ENCODE results near the gene SERPINA10. TPM values are rescaled to one million over a fixed set of nuclear protein-coding genes. Genes with fewer than 3 reads are reported as not detected.

The SERPINA10 gene
- total RNA-seq, 1 experiment from 2014 or later = 7.3 TPM

DNA sequence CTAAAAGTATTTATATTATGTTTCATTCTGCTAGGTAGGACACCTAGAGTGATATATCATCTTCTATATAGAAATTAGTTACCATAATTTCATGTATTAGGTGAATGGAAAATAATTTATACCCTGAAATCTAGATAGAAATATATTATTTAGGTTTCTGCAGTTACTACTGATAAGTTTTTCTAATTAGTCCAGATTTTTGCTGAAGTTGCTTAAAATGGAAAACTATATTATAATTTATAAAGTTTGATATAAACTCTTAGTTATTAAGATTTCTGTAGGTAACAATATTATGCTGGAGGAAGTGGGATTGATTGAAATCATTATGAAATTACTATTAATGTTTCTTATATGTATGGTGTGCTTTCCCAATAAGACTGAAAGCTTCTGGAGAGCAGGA, 56.0 kb downstream of the SERPINA10 start:
- Mint-ChIP-seq H3K4me1 (ENCODE audit: low read depth, unreplicated experiment) (no peaks in the 10 kb centered on the region), H3K36me3 (ENCODE audit: insufficient read depth, unreplicated experiment) (no peaks in the 10 kb centered on the region), H3K4me3 (ENCODE audit: unreplicated experiment) (no peak overlapping the region), H3K27me3 (ENCODE audit: insufficient read depth, unreplicated experiment) (no peaks in the 10 kb centered on the region), H3K9me3 (ENCODE audit: unreplicated experiment) (no peaks in the 10 kb centered on the region), H3K27ac (ENCODE audit: unreplicated experiment) (no peak overlapping the region)
- Histone ChIP-seq H3K4me3 (ENCODE audit: low read depth, low read length) (no peak overlapping the region), H3K36me3 (ENCODE audit: control insufficient read depth, insufficient read depth, low read length) (no peaks in the 10 kb centered on the region), H3K27me3 (replicated peaks; ENCODE audit: control insufficient read depth, insufficient read depth, low read length) (no peaks in the 10 kb centered on the region), H3K4me1 (no peaks in the 10 kb centered on the region), H3K9me3 (no peaks in the 10 kb centered on the region)
- ChIA-PET CTCF (no interaction called here), POLR2A (no interaction called here)
- no peak for DNase-seq
- TF ChIP-seq, protein P1, sequence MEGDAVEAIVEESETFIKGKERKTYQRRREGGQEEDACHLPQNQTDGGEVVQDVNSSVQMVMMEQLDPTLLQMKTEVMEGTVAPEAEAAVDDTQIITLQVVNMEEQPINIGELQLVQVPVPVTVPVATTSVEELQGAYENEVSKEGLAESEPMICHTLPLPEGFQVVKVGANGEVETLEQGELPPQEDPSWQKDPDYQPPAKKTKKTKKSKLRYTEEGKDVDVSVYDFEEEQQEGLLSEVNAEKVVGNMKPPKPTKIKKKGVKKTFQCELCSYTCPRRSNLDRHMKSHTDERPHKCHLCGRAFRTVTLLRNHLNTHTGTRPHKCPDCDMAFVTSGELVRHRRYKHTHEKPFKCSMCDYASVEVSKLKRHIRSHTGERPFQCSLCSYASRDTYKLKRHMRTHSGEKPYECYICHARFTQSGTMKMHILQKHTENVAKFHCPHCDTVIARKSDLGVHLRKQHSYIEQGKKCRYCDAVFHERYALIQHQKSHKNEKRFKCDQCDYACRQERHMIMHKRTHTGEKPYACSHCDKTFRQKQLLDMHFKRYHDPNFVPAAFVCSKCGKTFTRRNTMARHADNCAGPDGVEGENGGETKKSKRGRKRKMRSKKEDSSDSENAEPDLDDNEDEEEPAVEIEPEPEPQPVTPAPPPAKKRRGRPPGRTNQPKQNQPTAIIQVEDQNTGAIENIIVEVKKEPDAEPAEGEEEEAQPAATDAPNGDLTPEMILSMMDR (IDR thresholded peaks at IDR 0.05; ENCODE audit: insufficient read depth in 1 of 2, low read depth in 1 of 2, low read length in 1 of 2, severe bottlenecking in 1 of 2, unreplicated experiment in 1 of 2) = no peak
- no TSS peak for BruUV-seq (replicated peaks)
- intact Hi-C loops (cut with micrococcal nuclease; ENCODE audit: unreplicated experiment) = no loop called here

Other genes starting within 250 kb of the SERPINA10 start
- gene DDX24, start 212.1 kb downstream of the SERPINA10 start, total RNA-seq (2022) = 131 and 132 TPM in 2 replicates
- gene IFI27L1, start 212.0 kb downstream of the SERPINA10 start, total RNA-seq (2022) = 11.6 and 13.6 TPM in 2 replicates
- gene IFI27, start 182.5 kb downstream of the SERPINA10 start, total RNA-seq (2022) = 1.7 and 2.6 TPM in 2 replicates
- gene IFI27L2, start 163.7 kb downstream of the SERPINA10 start, total RNA-seq (2022) = 3.4 and 4.7 TPM in 2 replicates
- gene PPP4R4, start 118.9 kb downstream of the SERPINA10 start, total RNA-seq (2022) = 0.20 and 0.21 TPM in 2 replicates
- 0.32 and 0.56 TPM in 2 replicates for gene SERPINA6, start 30.1 kb upstream of the SERPINA10 start, total RNA-seq (2022)
- not detected in 2 replicates for gene SERPINA2, start 73.4 kb upstream of the SERPINA10 start, total RNA-seq (2022)
- 150 and 178 TPM in 2 replicates for gene SERPINA1, start 95.3 kb upstream of the SERPINA10 start, total RNA-seq (2022)
- gene SERPINA11, start 159.5 kb upstream of the SERPINA10 start, total RNA-seq (2022) = 0.35 and 0.54 TPM in 2 replicates
- not detected in 2 replicates for gene SERPINA9, start 182.9 kb upstream of the SERPINA10 start, total RNA-seq (2022)
- gene SERPINA12, start 216.2 kb upstream of the SERPINA10 start, total RNA-seq (2022) = not detected in 2 replicates

Measured in Caco-2 (cell line).